ENCODE data around the gene ZIC4.

GRCh38 chr3:147371771-147372340, 34.5 kb downstream of the ZIC4 start:
- TF ChIP-seq ZNF8 (CRISPR knock-in tag; IDR thresholded peaks at IDR 0.05): no peak
- no peak for TF ChIP-seq ZNF70 (CRISPR knock-in tag; IDR thresholded peaks at IDR 0.05)
- TF ChIP-seq, protein P1, sequence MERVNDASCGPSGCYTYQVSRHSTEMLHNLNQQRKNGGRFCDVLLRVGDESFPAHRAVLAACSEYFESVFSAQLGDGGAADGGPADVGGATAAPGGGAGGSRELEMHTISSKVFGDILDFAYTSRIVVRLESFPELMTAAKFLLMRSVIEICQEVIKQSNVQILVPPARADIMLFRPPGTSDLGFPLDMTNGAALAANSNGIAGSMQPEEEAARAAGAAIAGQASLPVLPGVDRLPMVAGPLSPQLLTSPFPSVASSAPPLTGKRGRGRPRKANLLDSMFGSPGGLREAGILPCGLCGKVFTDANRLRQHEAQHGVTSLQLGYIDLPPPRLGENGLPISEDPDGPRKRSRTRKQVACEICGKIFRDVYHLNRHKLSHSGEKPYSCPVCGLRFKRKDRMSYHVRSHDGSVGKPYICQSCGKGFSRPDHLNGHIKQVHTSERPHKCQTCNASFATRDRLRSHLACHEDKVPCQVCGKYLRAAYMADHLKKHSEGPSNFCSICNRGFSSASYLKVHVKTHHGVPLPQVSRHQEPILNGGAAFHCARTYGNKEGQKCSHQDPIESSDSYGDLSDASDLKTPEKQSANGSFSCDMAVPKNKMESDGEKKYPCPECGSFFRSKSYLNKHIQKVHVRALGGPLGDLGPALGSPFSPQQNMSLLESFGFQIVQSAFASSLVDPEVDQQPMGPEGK (CRISPR knock-in tag; IDR thresholded peaks at IDR 0.05; ENCODE audit: borderline replicate concordance): no peak
- no peak for TF ChIP-seq ZFP30 (CRISPR knock-in tag; IDR thresholded peaks at IDR 0.05)
- no peak for TF ChIP-seq ESRRG (CRISPR knock-in tag; IDR thresholded peaks at IDR 0.05)
